Ascending aorta (tissue), 2 donors: Measurements from ENCODE around the gene SLAIN2. TPM values are rescaled to one million over a fixed set of nuclear protein-coding genes. Genes with fewer than 3 reads are reported as not detected.
"Not testable (repeated sequence)": the region's sequence is repeated elsewhere in the genome, so short reads cannot be mapped to it uniquely, and the experiment has no call there.

Source experiments
- DNase-seq, 2 donors: peaks; one replicate each; pipeline ENCODE4 v3.0.0-alpha.2; 2019; ENCODE audit warnings: low spot score in 2 of 2
- H3K27ac ChIP-seq, 2 donors: fragments of 200-600 bp; sonication (generic); one replicate each; pipeline ENCODE4 v1.5.1; 2016 to 2017; ENCODE audit warnings: mild to moderate bottlenecking in 1 of 2
- H3K27me3 ChIP-seq: fragments of 200-600 bp; sonication (generic); one replicate; pipeline ENCODE4 v1.5.1; 2017
- H3K36me3 ChIP-seq, 2 donors: fragments of 200-600 bp; sonication (generic); one replicate each; pipeline ENCODE4 v1.5.1; 2016
- H3K4me1 ChIP-seq, 2 donors: fragments of 200-600 bp; sonication (generic); one replicate each; pipeline ENCODE4 v1.5.1; 2016 to 2017; ENCODE audit warnings: mild to moderate bottlenecking in 1 of 2
- H3K4me3 ChIP-seq, 2 donors: fragments of 200-600 bp; sonication (generic); one replicate each; pipeline ENCODE4 v1.5.1; 2016 to 2017; ENCODE audit warnings: mild to moderate bottlenecking in 1 of 2
- H3K9me3 ChIP-seq, 2 donors: fragments of 200-600 bp; sonication (generic); one replicate each; pipeline ENCODE4 v1.5.1; 2016
- CTCF ChIP-seq, 3 experiments: fragments of 200-600 bp in 2 of 3; fragments of 450-650 bp in 1 of 3; sonication (generic) in 2 of 3; IDR thresholded peaks; one replicate each; pipeline ENCODE4 v1.5.1; 2016 to 2019; ENCODE audit warnings: antibody characterized with exemption in 3 of 3, mild to moderate bottlenecking in 1 of 3, moderate library complexity in 1 of 3
- intact Hi-C: fragments of 100-400 bp; cut with DNase I; formaldehyde crosslinking; loops from one replicate; pipeline ENCODE4 v1.15.1; 2023
- total RNA-seq: library from RNA; depleted of rRNA; stranded (reverse); fragments of >200 nt; gene quantifications from one replicate; pipeline ENCODE4 v1.1.0, GENCODE V29; 2016

The SLAIN2 gene
- total RNA-seq, 1 donor from 2014 or later, result 26.3 TPM

GRCh38 chr4:48436318-48436717 lies 95.0 kb downstream of the SLAIN2 start:
- no peak for TF ChIP-seq CTCF (IDR thresholded peaks at IDR 0.05)
- Histone ChIP-seq H3K4me1 (peaks cover 0 to 4% of the 10 kb centered on the region in 2 donors), H3K36me3 (no peaks in the 10 kb centered on the region), H3K27ac (no peak overlapping the region), H3K4me3 (no peak overlapping the region), H3K9me3 (no peaks in the 10 kb centered on the region), H3K27me3 (no peaks in the 10 kb centered on the region)
- intact Hi-C loops, result no loop called here
- no peak for DNase-seq

GRCh38 chr4:48439988-48440387 lies 98.7 kb downstream of the SLAIN2 start:
- Histone ChIP-seq H3K4me1 (peaks cover 0 to 4% of the 10 kb centered on the region in 2 donors), H3K9me3 (no peaks in the 10 kb centered on the region), H3K36me3 (no peaks in the 10 kb centered on the region), H3K4me3 (no peak overlapping the region), H3K27ac (no peak overlapping the region), H3K27me3 (no peaks in the 10 kb centered on the region)
- no peak for TF ChIP-seq CTCF (IDR thresholded peaks at IDR 0.05)
- no peak for DNase-seq
- intact Hi-C loops, result no loop called here

- intact Hi-C loops, H3K36me3 ChIP-seq, H3K27ac ChIP-seq, H3K4me3 ChIP-seq, H3K27me3 ChIP-seq, H3K4me1 ChIP-seq, DNase-seq, H3K9me3 ChIP-seq: not testable (repeated sequence)
Measured at GRCh38 chr4:48440914-48441313, 99.6 kb downstream of the SLAIN2 start.

GRCh38 chr4:48445704-48446103 lies 104.4 kb downstream of the SLAIN2 start:
- Histone ChIP-seq H3K4me3 (no peak overlapping the region), H3K4me1 (no peaks in the 10 kb centered on the region), H3K27me3 (no peaks in the 10 kb centered on the region), H3K36me3 (no peaks in the 10 kb centered on the region), H3K27ac (no peak overlapping the region), H3K9me3 (no peaks in the 10 kb centered on the region)
- no peak for DNase-seq
- peak; percentile 19 to 63 (median 58) for TF ChIP-seq CTCF (IDR thresholded peaks at IDR 0.05)
- intact Hi-C loops, result loop anchor here (5.0 kb wide), 2 partner anchors 102 to 517 kb away; no protein-coding TSS in a partner anchor

GRCh38 chr4:48446642-48447041 lies 105.3 kb downstream of the SLAIN2 start:
- TF ChIP-seq CTCF (IDR thresholded peaks at IDR 0.05), result no peak
- DNase-seq, result no peak
- intact Hi-C loops, result loop anchor here (5.0 kb wide), 2 partner anchors 101 to 516 kb away; no protein-coding TSS in a partner anchor
- Histone ChIP-seq H3K27ac (no peak overlapping the region), H3K36me3 (no peaks in the 10 kb centered on the region), H3K4me3 (no peak overlapping the region), H3K4me1 (no peaks in the 10 kb centered on the region), H3K27me3 (no peaks in the 10 kb centered on the region), H3K9me3 (no peaks in the 10 kb centered on the region)

GRCh38 chr4:48449151-48449550 lies 107.8 kb downstream of the SLAIN2 start:
- Histone ChIP-seq H3K4me1 (no peaks in the 10 kb centered on the region), H3K4me3 (no peak overlapping the region), H3K9me3 (no peaks in the 10 kb centered on the region), H3K27me3 (no peaks in the 10 kb centered on the region), H3K36me3 (no peaks in the 10 kb centered on the region), H3K27ac (no peak overlapping the region)
- TF ChIP-seq CTCF (IDR thresholded peaks at IDR 0.05), result no peak
- no peak for DNase-seq
- intact Hi-C loops, result loop anchor here (5.0 kb wide), 2 partner anchors 98 to 513 kb away; no protein-coding TSS in a partner anchor
